WTC11 (cell line): Measurements from ENCODE around the gene NCAPD2. TPM values are rescaled to one million over a fixed set of nuclear protein-coding genes. Genes with fewer than 3 reads are reported as not detected.
"Not testable (repeated sequence)": the region's sequence is repeated elsewhere in the genome, so short reads cannot be mapped to it uniquely, and the experiment has no call there.

Experiments used
- ATAC-seq: fragments of 200-7000 bp; cut with Tn5 transposase; 2 replicates; pipeline ENCODE4 v1.10.0; 2021; ENCODE audit warnings: mild to moderate bottlenecking, moderate library complexity
- CTCF ChIA-PET: fragments of 300-600 bp; sonication (Branson Sonifier 250); formaldehyde crosslinking; loops from one replicate; lab custom pipeline; 2021; ENCODE audit warnings: antibody characterized with exemption; lab: Charles Lee
- POLR2A ChIA-PET: fragments of 350-600 bp; sonication (Branson Sonifier 250); formaldehyde crosslinking; loops from one replicate; lab custom pipeline; 2021; ENCODE audit warnings: antibody characterized with exemption; lab: Charles Lee
- DNase-seq: peaks from one replicate; pipeline ENCODE4 v3.0.0; 2021; ENCODE audit warnings: low spot score
- H3K27ac Mint-ChIP-seq: 2 replicates; pipeline ENCODE4 v1.8.0; 2021; ENCODE audit warnings: mixed read lengths
- H3K27me3 Mint-ChIP-seq: 2 replicates; pipeline ENCODE4 v1.8.0; 2021; ENCODE audit warnings: low read depth, mild to moderate bottlenecking, moderate library complexity, mixed read lengths
- H3K36me3 Mint-ChIP-seq: 2 replicates; pipeline ENCODE4 v1.8.0; 2021; ENCODE audit warnings: mixed read lengths
- H3K4me1 Mint-ChIP-seq: 2 replicates; pipeline ENCODE4 v1.8.0; 2022; ENCODE audit warnings: mixed read lengths
- H3K4me3 Mint-ChIP-seq: 2 replicates; pipeline ENCODE4 v1.8.0; 2021; ENCODE audit warnings: mild to moderate bottlenecking, moderate library complexity, mixed read lengths
- H3K9me3 Mint-ChIP-seq: 2 replicates; pipeline ENCODE4 v1.8.0; 2021; ENCODE audit warnings: mixed read lengths
- CREM ChIP-seq: sonication (generic); formaldehyde crosslinking; IDR thresholded peaks from 2 replicates; pipeline ENCODE4 v1.8.1; 2022; ENCODE audit warnings: mild to moderate bottlenecking, missing genetic modification reagents, moderate library complexity
- ELF4 ChIP-seq: sonication (generic); formaldehyde crosslinking; IDR thresholded peaks from 2 replicates; pipeline ENCODE4 v1.8.1; 2022; ENCODE audit warnings: low read depth, mild to moderate bottlenecking, moderate library complexity, missing genetic modification reagents
- ESRRA ChIP-seq: sonication (generic); formaldehyde crosslinking; IDR thresholded peaks from 2 replicates; pipeline ENCODE4 v1.8.1; 2022; ENCODE audit warnings: mild to moderate bottlenecking, missing genetic modification reagents, borderline replicate concordance
- FOXJ3 ChIP-seq: sonication (generic); formaldehyde crosslinking; IDR thresholded peaks from 2 replicates; pipeline ENCODE4 v1.9.0; 2021; ENCODE audit warnings: missing genetic modification reagents, mild to moderate bottlenecking, borderline replicate concordance
- FOXK1 ChIP-seq: sonication (generic); formaldehyde crosslinking; IDR thresholded peaks from 2 replicates; pipeline ENCODE4 v1.8.0; 2022; ENCODE audit warnings: mild to moderate bottlenecking, moderate library complexity, missing genetic modification reagents
- FOXP1 ChIP-seq: sonication (generic); formaldehyde crosslinking; IDR thresholded peaks from 2 replicates; pipeline ENCODE4 v1.8.0; 2022; ENCODE audit warnings: missing genetic modification reagents, mild to moderate bottlenecking, moderate library complexity, borderline replicate concordance
- GTF2I ChIP-seq: fragments of 250-450 bp; sonication (Bioruptor Pico); conservative IDR thresholded peaks from 2 replicates; pipeline ENCODE4 v1.4.0; 2021; ENCODE audit warnings: mild to moderate bottlenecking
- JAZF1 ChIP-seq: fragments of 250-450 bp; sonication (Bioruptor Pico); IDR thresholded peaks from 2 replicates; pipeline ENCODE4 v1.9.0; 2021; ENCODE audit warnings: moderate library complexity, mild to moderate bottlenecking, inconsistent platforms
- MYBL2 ChIP-seq: sonication (generic); formaldehyde crosslinking; IDR thresholded peaks from 2 replicates; pipeline ENCODE4 v1.8.1; 2023; ENCODE audit warnings: mild to moderate bottlenecking, moderate library complexity, missing genetic modification reagents
- NFATC4 ChIP-seq: fragments of 250-450 bp; sonication (Bioruptor Pico); IDR thresholded peaks from 2 replicates; pipeline ENCODE4 v1.9.0; 2021; ENCODE audit warnings: mild to moderate bottlenecking
- NR1H2 ChIP-seq: sonication (generic); formaldehyde crosslinking; IDR thresholded peaks from 2 replicates; pipeline ENCODE4 v1.9.0; 2021; ENCODE audit warnings: mild to moderate bottlenecking, moderate library complexity, missing genetic modification reagents
- OVOL2 ChIP-seq: fragments of 250-450 bp; sonication (Bioruptor Pico); IDR thresholded peaks from 2 replicates; pipeline ENCODE4 v1.9.0; 2021; ENCODE audit warnings: mild to moderate bottlenecking, borderline replicate concordance
- PRRX2 ChIP-seq: fragments of 250-450 bp; sonication (Bioruptor Pico); IDR thresholded peaks from 2 replicates; pipeline ENCODE4 v1.8.0; 2021; ENCODE audit warnings: mild to moderate bottlenecking
- RELA ChIP-seq: sonication (generic); formaldehyde crosslinking; IDR thresholded peaks from 2 replicates; pipeline ENCODE4 v1.8.1; 2022; ENCODE audit warnings: missing genetic modification reagents, mild to moderate bottlenecking, borderline replicate concordance
- SP1 ChIP-seq: sonication (generic); formaldehyde crosslinking; conservative IDR thresholded peaks from 2 replicates; pipeline ENCODE4 v1.8.1; 2022; ENCODE audit warnings: missing genetic modification reagents
- ZBTB21 ChIP-seq: sonication (generic); formaldehyde crosslinking; IDR thresholded peaks from 2 replicates; pipeline ENCODE4 v1.8.1; 2023; ENCODE audit warnings: mild to moderate bottlenecking, missing genetic modification reagents, borderline replicate concordance
- ZNF121 ChIP-seq: sonication (generic); formaldehyde crosslinking; IDR thresholded peaks from 2 replicates; pipeline ENCODE4 v1.8.0; 2023; ENCODE audit warnings: missing genetic modification reagents
- ZNF232 ChIP-seq: sonication (generic); formaldehyde crosslinking; IDR thresholded peaks from 2 replicates; pipeline ENCODE4 v1.8.0; 2022; ENCODE audit warnings: mild to moderate bottlenecking, missing genetic modification reagents
- total RNA-seq: library from RNA; stranded (reverse); gene quantifications from 3 replicates; pipeline ENCODE4 v1.2.3, GENCODE V29; 2021
- TF ChIP-seq, protein P1 (sequence below): sonication (generic); formaldehyde crosslinking; IDR thresholded peaks from 2 replicates; pipeline ENCODE4 v1.8.1; 2023; ENCODE audit warnings: mild to moderate bottlenecking, missing genetic modification reagents, moderate library complexity
- TF ChIP-seq, protein P2 (sequence below): sonication (generic); formaldehyde crosslinking; IDR thresholded peaks from 2 replicates; pipeline ENCODE4 v1.8.0; 2023; ENCODE audit warnings: mild to moderate bottlenecking, missing genetic modification reagents
- TF ChIP-seq, protein P3 (sequence below): fragments of 250-450 bp; sonication (Bioruptor Pico); conservative IDR thresholded peaks from 2 replicates; pipeline ENCODE4 v1.9.0; 2021; ENCODE audit warnings: mild to moderate bottlenecking
- TF ChIP-seq, protein P4 (sequence below): sonication (generic); formaldehyde crosslinking; conservative IDR thresholded peaks from 2 replicates; pipeline ENCODE4 v1.8.1; 2022; ENCODE audit warnings: mild to moderate bottlenecking, missing genetic modification reagents
- TF ChIP-seq, protein P5 (sequence below): sonication (generic); formaldehyde crosslinking; IDR thresholded peaks from 2 replicates; pipeline ENCODE4 v1.8.1; 2022; ENCODE audit warnings: low read depth, missing genetic modification reagents, borderline replicate concordance

Gene NCAPD2
- total RNA-seq, 1 experiment from 2014 or later = 141 TPM

DNA sequence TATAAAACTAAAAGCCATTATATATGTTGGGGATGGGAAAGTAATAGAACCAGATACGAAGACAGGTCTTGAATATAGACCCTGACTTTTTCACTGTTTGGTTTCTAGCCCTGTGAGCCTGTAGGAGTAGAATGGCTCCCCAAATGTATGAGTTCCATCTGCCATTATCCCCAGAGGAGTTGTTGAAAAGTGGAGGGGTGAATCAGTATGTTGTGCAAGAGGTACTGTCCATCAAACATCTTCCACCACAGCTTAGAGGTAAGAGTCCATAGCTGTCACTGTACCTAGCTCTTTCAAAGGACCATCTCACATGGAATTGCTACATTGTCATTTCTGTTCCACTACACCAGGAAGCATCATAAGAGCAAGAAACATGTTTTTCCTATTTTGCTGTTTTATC is 1.1 kb downstream of the NCAPD2 start:
- no peaks in the 10 kb centered on the region for H3K27me3 Mint-ChIP-seq
- ChIA-PET POLR2A (interaction anchor here (0.9 to 1.0 kb wide), 2 partner anchors 25 to 39 kb away, joined by 3 to 4 read pairs; partner anchors contain the start of genes GAPDH and VAMP1), CTCF (interaction anchor here (0.6 to 1.9 kb wide), 2 partner anchors 11 to 43 kb away, joined by 3 to 5 read pairs; no protein-coding TSS in a partner anchor)
- H3K4me1 Mint-ChIP-seq = peaks cover 25% of the 10 kb centered on the region
- peak overlapping the region; percentile 93 for H3K4me3 Mint-ChIP-seq
- TF ChIP-seq RELA (CRISPR knock-in tag) = no peak
- TF ChIP-seq, protein P1, sequence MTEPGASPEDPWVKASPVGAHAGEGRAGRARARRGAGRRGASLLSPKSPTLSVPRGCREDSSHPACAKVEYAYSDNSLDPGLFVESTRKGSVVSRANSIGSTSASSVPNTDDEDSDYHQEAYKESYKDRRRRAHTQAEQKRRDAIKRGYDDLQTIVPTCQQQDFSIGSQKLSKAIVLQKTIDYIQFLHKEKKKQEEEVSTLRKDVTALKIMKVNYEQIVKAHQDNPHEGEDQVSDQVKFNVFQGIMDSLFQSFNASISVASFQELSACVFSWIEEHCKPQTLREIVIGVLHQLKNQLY (CRISPR knock-in tag) = no peak
- TF ChIP-seq ESRRA = no peak
- TF ChIP-seq GTF2I (CRISPR knock-in tag) = no peak
- no peak for TF ChIP-seq NR1H2 (CRISPR knock-in tag)
- TF ChIP-seq, protein P2, sequence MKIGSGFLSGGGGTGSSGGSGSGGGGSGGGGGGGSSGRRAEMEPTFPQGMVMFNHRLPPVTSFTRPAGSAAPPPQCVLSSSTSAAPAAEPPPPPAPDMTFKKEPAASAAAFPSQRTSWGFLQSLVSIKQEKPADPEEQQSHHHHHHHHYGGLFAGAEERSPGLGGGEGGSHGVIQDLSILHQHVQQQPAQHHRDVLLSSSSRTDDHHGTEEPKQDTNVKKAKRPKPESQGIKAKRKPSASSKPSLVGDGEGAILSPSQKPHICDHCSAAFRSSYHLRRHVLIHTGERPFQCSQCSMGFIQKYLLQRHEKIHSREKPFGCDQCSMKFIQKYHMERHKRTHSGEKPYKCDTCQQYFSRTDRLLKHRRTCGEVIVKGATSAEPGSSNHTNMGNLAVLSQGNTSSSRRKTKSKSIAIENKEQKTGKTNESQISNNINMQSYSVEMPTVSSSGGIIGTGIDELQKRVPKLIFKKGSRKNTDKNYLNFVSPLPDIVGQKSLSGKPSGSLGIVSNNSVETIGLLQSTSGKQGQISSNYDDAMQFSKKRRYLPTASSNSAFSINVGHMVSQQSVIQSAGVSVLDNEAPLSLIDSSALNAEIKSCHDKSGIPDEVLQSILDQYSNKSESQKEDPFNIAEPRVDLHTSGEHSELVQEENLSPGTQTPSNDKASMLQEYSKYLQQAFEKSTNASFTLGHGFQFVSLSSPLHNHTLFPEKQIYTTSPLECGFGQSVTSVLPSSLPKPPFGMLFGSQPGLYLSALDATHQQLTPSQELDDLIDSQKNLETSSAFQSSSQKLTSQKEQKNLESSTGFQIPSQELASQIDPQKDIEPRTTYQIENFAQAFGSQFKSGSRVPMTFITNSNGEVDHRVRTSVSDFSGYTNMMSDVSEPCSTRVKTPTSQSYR = no peak
- TF ChIP-seq PRRX2 = no peak
- TF ChIP-seq, protein P3, sequence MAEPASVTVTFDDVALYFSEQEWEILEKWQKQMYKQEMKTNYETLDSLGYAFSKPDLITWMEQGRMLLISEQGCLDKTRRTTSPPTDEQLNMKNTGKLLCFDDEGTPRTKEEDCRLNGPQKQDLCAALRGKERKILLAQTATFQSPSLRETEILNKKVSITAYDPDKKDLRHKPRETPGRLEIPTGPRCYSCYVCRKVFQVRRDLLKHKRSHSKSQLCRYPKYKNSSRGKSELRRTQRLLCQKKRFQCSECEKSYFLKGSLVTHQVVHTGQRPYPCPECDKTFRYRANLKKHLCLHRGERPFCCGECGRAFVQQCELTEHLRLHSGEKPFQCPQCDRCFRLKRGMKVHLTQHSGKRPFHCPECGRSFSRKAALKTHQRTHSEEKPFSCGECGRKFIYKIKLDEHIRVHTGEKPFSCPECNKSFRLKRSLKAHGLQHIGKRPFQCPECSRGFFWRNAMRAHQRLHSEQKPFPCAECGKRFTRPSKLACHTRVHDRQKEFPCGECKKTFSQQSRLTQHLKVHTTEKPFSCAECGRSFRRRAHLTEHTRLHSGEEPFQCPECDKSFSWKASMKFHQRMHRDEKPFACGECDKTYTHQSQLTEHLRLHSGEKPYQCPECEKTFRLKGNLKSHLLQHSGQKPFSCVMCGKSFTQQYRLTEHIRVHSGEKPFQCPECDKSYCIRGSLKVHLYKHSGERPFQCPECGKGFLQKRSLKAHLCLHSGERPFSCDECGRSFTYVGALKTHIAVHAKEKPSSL (CRISPR knock-in tag) = no peak
- TF ChIP-seq ZNF121 (CRISPR knock-in tag) = no peak
- no peak for TF ChIP-seq ZBTB21 (CRISPR knock-in tag)
- H3K27ac Mint-ChIP-seq = peak overlapping the region; percentile 2; the same call in 1 of the 2 replicates
- no peak for ATAC-seq
- H3K36me3 Mint-ChIP-seq = peaks cover 58% of the 10 kb centered on the region
- H3K9me3 Mint-ChIP-seq = no peaks in the 10 kb centered on the region
- no peak for DNase-seq

DNA sequence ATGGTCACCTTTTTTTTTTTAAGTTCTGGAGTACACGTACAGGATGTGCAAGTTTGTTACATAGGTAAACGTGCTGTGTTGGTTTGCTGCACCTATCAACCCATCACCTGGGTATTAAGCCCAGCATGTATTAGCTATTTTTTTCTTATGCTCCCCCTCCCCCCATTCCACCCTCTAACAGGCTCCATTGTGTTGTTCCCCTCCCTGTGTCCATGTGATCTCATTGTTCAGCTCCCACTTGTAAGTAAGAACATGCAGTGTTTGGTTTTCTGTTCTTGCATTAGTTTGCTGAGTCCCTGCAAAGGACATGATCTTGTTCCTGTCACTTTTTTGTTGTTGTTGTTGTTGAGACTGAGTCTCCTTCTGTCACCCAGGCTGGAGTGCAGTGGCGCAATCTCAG is 3.4 kb downstream of the NCAPD2 start:
- H3K4me3 Mint-ChIP-seq, H3K9me3 Mint-ChIP-seq, DNase-seq, CTCF ChIA-PET, POLR2A ChIA-PET, ATAC-seq, H3K27me3 Mint-ChIP-seq: not testable (repeated sequence)
- H3K27ac Mint-ChIP-seq = peak overlapping the region; percentile 67; the same call in 1 of the 2 replicates
- H3K4me1 Mint-ChIP-seq = peaks cover 19% of the 10 kb centered on the region
- H3K36me3 Mint-ChIP-seq = peaks cover 47% of the 10 kb centered on the region

DNA sequence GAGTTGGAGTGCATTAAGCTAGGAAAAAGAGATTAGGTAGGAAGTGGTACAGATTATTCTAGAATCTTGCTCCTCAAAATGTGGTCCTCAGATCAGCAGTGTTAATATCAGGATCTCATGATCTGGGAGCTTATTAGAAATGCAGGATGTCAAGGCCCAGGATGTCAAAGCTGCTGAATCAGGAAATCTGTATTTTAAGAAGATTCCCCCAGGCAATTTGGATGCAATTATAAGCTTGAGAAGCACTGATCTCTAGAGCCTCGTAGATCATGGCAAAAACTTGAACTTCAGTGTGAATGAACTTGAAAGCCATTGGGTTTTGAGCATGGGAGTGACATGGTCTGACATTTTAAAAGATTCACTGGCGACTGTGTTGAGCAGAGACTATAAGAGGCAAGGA is 6.6 kb downstream of the NCAPD2 start:
- H3K27ac Mint-ChIP-seq = peak overlapping the region; percentile 87; the same call in 1 of the 2 replicates
- H3K4me3 Mint-ChIP-seq = no peak overlapping the region
- peaks cover 50% of the 10 kb centered on the region for H3K36me3 Mint-ChIP-seq
- CTCF ChIA-PET = interaction anchor here (1.1 kb wide), 1 partner anchor 38 kb away, joined by 3 read pairs; no protein-coding TSS in a partner anchor
- POLR2A ChIA-PET = interaction anchor here (0.5 to 0.6 kb wide), 2 partner anchors 70 to 120 kb away, joined by 3 read pairs; no protein-coding TSS in a partner anchor
- no peaks in the 10 kb centered on the region for H3K27me3 Mint-ChIP-seq
- no peaks in the 10 kb centered on the region for H3K9me3 Mint-ChIP-seq
- H3K4me1 Mint-ChIP-seq = peaks cover 4% of the 10 kb centered on the region
- no peak for DNase-seq
- no peak for ATAC-seq
- TF ChIP-seq FOXJ3 (CRISPR knock-in tag) (no peak), NFATC4 (no peak), JAZF1 (no peak), ZNF232 (CRISPR knock-in tag) (no peak), MYBL2 (no peak), FOXK1 (CRISPR knock-in tag) (no peak), CREM (CRISPR knock-in tag) (no peak), ELF4 (CRISPR knock-in tag) (no peak), SP1 (no peak), FOXP1 (CRISPR knock-in tag) (no peak), NR1H2 (CRISPR knock-in tag) (no peak), OVOL2 (CRISPR knock-in tag) (no peak)
- TF ChIP-seq, protein P4, sequence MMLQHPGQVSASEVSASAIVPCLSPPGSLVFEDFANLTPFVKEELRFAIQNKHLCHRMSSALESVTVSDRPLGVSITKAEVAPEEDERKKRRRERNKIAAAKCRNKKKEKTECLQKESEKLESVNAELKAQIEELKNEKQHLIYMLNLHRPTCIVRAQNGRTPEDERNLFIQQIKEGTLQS = no peak
- TF ChIP-seq, protein P2 = no peak
- TF ChIP-seq, protein P5, sequence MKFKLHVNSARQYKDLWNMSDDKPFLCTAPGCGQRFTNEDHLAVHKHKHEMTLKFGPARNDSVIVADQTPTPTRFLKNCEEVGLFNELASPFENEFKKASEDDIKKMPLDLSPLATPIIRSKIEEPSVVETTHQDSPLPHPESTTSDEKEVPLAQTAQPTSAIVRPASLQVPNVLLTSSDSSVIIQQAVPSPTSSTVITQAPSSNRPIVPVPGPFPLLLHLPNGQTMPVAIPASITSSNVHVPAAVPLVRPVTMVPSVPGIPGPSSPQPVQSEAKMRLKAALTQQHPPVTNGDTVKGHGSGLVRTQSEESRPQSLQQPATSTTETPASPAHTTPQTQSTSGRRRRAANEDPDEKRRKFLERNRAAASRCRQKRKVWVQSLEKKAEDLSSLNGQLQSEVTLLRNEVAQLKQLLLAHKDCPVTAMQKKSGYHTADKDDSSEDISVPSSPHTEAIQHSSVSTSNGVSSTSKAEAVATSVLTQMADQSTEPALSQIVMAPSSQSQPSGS (CRISPR knock-in tag) = no peak
